Testis (tissue), 3 donors: ENCODE data around the gene SLC6A18. TPM values are rescaled to one million over a fixed set of nuclear protein-coding genes. Genes with fewer than 3 reads are reported as not detected.

Source experiments
- DNase-seq: peaks from one replicate; pipeline ENCODE4 v3.0.0-alpha.2; 2019
- H3K27ac ChIP-seq, 2 donors: fragments of 200-600 bp; sonication (generic); one replicate each; pipeline ENCODE4 v1.5.1; 2019
- H3K27me3 ChIP-seq: fragments of 200-600 bp; sonication (generic); one replicate; pipeline ENCODE4 v1.5.1; 2019
- H3K36me3 ChIP-seq: fragments of 200-600 bp; sonication (generic); one replicate; pipeline ENCODE4 v1.5.1; 2017; ENCODE audit warnings: low read depth; ENCODE audit errors: missing control alignments
- H3K4me1 ChIP-seq: fragments of 200-600 bp; sonication (generic); one replicate; pipeline ENCODE4 v1.5.1; 2019
- H3K4me3 ChIP-seq, 2 donors: fragments of 200-600 bp; sonication (generic); one replicate each; pipeline ENCODE4 v1.5.1; 2017 to 2019
- H3K9me3 ChIP-seq: fragments of 200-600 bp; sonication (generic); one replicate; pipeline ENCODE4 v1.5.1; 2017
- POLR2A ChIP-seq: fragments of 450-650 bp; IDR thresholded peaks from one replicate; pipeline ENCODE4 v1.6.1; 2017; ENCODE audit warnings: antibody characterized with exemption, mild to moderate bottlenecking, moderate library complexity
- WGBS, 2 donors: methylation state at CpG; one replicate each; pipeline ENCODE4 v1.1.5; 2018; 5-methylcytosine and 5-hydroxymethylcytosine counted together
- intact Hi-C: fragments of 100-400 bp; cut with DNase I; formaldehyde crosslinking; loops from one replicate; pipeline ENCODE4 v1.15.1; 2023; ENCODE audit warnings: low total_unique reads
- polyA plus RNA-seq: library from polyadenylated mRNA; stranded (reverse); fragments of 350-450 nt; fragmentation: Illumina TruSeq; extraction: RNeasy Lipid Tissue Mini Kit (QIAGEN cat#74804); gene quantifications from one replicate; pipeline ENCODE4 v1.2.3, GENCODE V29; 2014; ENCODE audit warnings: low read depth, low replicate concordance; ENCODE audit not compliant: insufficient read depth
- total RNA-seq, 2 donors: library from RNA; depleted of rRNA; stranded (reverse); fragments of >200 nt; gene quantifications; one replicate each; pipeline ENCODE4 v1.2.3, GENCODE V29; 2016
- TF ChIP-seq, protein P1 (sequence below), 3 experiments: fragments of 450-650 bp in 2 of 3; fragments of 200-600 bp in 1 of 3; sonication (generic) in 1 of 3; IDR thresholded peaks; one replicate each; pipeline ENCODE4 v1.5.1; 2016 to 2019; ENCODE audit warnings: antibody characterized with exemption in 3 of 3, mild to moderate bottlenecking in 2 of 3, moderate library complexity in 1 of 3

SLC6A18 gene
- total and polyA plus RNA-seq, 3 donors from 2014 or later, result 0.24 TPM; not detected in 2

GRCh38 chr5:1257841-1258240 is 32.7 kb downstream of the SLC6A18 start:
- no peaks in the 10 kb centered on the region for H3K27me3 ChIP-seq
- no peak for DNase-seq
- intact Hi-C loops, result no loop called here
- H3K36me3 ChIP-seq, result no peaks in the 10 kb centered on the region
- no peak for TF ChIP-seq POLR2A
- TF ChIP-seq, protein P1, sequence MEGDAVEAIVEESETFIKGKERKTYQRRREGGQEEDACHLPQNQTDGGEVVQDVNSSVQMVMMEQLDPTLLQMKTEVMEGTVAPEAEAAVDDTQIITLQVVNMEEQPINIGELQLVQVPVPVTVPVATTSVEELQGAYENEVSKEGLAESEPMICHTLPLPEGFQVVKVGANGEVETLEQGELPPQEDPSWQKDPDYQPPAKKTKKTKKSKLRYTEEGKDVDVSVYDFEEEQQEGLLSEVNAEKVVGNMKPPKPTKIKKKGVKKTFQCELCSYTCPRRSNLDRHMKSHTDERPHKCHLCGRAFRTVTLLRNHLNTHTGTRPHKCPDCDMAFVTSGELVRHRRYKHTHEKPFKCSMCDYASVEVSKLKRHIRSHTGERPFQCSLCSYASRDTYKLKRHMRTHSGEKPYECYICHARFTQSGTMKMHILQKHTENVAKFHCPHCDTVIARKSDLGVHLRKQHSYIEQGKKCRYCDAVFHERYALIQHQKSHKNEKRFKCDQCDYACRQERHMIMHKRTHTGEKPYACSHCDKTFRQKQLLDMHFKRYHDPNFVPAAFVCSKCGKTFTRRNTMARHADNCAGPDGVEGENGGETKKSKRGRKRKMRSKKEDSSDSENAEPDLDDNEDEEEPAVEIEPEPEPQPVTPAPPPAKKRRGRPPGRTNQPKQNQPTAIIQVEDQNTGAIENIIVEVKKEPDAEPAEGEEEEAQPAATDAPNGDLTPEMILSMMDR (IDR thresholded peaks at IDR 0.05), result no peak
- no peaks in the 10 kb centered on the region for H3K9me3 ChIP-seq
- 94% methylated on average over 11 to 13 of the region's 13 CpGs for WGBS, 2 donors
- H3K4me1 ChIP-seq, result no peaks in the 10 kb centered on the region
- no peak overlapping the region for H3K4me3 ChIP-seq
- no peak overlapping the region for H3K27ac ChIP-seq

GRCh38 chr5:1259806-1260480 is 34.8 kb downstream of the SLC6A18 start:
- 94 to 95% methylated on average over 16 to 23 of the region's 23 CpGs for WGBS, 2 donors
- DNase-seq, result no peak
- no peaks in the 10 kb centered on the region for H3K9me3 ChIP-seq
- H3K4me3 ChIP-seq, result no peak overlapping the region
- no peak overlapping the region for H3K27ac ChIP-seq
- no peaks in the 10 kb centered on the region for H3K36me3 ChIP-seq
- no peak for TF ChIP-seq POLR2A
- H3K4me1 ChIP-seq, result no peaks in the 10 kb centered on the region
- no peaks in the 10 kb centered on the region for H3K27me3 ChIP-seq
- intact Hi-C loops, result no loop called here

GRCh38 chr5:1261643-1262042 is 36.5 kb downstream of the SLC6A18 start:
- no peak for DNase-seq
- TF ChIP-seq, protein P1 (IDR thresholded peaks at IDR 0.05), result no peak
- TF ChIP-seq POLR2A, result no peak
- no peak overlapping the region for H3K4me3 ChIP-seq
- H3K27ac ChIP-seq, result no peak overlapping the region
- no peaks in the 10 kb centered on the region for H3K4me1 ChIP-seq
- H3K9me3 ChIP-seq, result no peaks in the 10 kb centered on the region
- intact Hi-C loops, result no loop called here
- H3K27me3 ChIP-seq, result no peaks in the 10 kb centered on the region
- 91 to 92% methylated on average over 10 of the region's 10 CpGs for WGBS, 2 donors
- no peaks in the 10 kb centered on the region for H3K36me3 ChIP-seq

DNA sequence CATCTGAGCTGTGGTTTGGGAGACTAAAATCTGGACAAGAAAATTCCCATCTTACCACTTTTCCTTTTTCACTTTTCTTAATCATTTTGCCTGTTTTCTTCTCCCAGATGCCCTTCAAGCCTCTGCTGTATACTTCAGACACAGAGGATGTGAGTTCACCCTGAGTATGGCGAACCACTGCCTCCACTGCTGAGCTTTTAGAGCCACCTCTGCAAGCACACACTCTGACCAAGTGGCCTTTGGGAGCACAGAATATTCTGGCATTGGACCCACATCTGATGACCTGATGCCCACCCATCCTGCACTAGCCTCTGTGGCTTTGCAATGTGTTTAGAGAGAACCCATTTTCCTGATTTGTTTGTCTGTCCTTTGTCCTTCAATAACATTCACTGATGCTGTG is 37.2 kb downstream of the SLC6A18 start:
- 84 to 100% methylated on average over 1 of the region's 1 CpG for WGBS, 2 donors
- H3K4me3 ChIP-seq, result no peak overlapping the region
- H3K4me1 ChIP-seq, result no peaks in the 10 kb centered on the region
- intact Hi-C loops, result no loop called here
- H3K27ac ChIP-seq, result no peak overlapping the region
- DNase-seq, result no peak
- no peaks in the 10 kb centered on the region for H3K9me3 ChIP-seq
- H3K27me3 ChIP-seq, result no peaks in the 10 kb centered on the region
- H3K36me3 ChIP-seq, result no peaks in the 10 kb centered on the region
- TF ChIP-seq, protein P1 (IDR thresholded peaks at IDR 0.05), result no peak
- no peak for TF ChIP-seq POLR2A

GRCh38 chr5:1264211-1264610 is 39.0 kb downstream of the SLC6A18 start:
- no peaks in the 10 kb centered on the region for H3K27me3 ChIP-seq

More at GRCh38 chr5:1264211-1264610, 39.0 kb downstream of the SLC6A18 start:
- TF ChIP-seq POLR2A, result no peak
- TF ChIP-seq, protein P1 (IDR thresholded peaks at IDR 0.05), result no peak
- Histone ChIP-seq H3K9me3 (no peaks in the 10 kb centered on the region), H3K27ac (no peak overlapping the region), H3K4me1 (no peaks in the 10 kb centered on the region), H3K36me3 (no peaks in the 10 kb centered on the region), H3K4me3 (no peak overlapping the region)
- intact Hi-C loops, result no loop called here
- 93 to 96% methylated on average over 4 to 18 of the region's 18 CpGs for WGBS, 2 donors
- no peak for DNase-seq
